HG03571 (cell line): ENCODE results near the gene EIF4E.

ENCODE experiments used
- ATAC-seq: cut with Tn5 transposase; IDR thresholded peaks from one replicate; pipeline ENCODE4 v1.9.1; 2021; ENCODE audit not compliant: unreplicated experiment

Gene EIF4E, protein sequence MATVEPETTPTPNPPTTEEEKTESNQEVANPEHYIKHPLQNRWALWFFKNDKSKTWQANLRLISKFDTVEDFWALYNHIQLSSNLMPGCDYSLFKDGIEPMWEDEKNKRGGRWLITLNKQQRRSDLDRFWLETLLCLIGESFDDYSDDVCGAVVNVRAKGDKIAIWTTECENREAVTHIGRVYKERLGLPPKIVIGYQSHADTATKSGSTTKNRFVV

GRCh38 chr4:98928505-98929340, at the start of gene EIF4E:
TSS of gene EIF4E (minus strand) at chr4:98929133. CDS start at chr4:98929112, 21 bp downstream.
- ATAC-seq, result peak; percentile 60

DNA sequence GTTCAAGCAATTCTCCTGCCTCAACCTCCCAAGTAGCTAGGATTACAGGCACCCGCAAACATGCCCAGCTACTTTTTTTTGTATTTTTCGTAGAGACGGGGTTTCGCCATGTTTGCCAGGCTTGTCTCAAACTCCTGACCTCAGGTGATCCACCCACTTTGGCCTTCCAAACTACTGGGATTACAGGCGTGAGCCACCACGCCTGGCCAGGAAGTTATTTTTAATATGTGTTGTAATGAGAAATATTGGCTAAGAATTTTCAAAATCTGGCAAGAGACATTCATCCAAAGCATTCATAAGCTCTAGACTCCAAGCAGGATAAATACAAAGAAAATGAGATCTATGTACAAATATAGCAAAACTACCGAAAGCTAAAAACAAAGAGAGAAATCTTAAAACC, 48.6 kb upstream of the EIF4E start:
- ATAC-seq, result no peak

DNA sequence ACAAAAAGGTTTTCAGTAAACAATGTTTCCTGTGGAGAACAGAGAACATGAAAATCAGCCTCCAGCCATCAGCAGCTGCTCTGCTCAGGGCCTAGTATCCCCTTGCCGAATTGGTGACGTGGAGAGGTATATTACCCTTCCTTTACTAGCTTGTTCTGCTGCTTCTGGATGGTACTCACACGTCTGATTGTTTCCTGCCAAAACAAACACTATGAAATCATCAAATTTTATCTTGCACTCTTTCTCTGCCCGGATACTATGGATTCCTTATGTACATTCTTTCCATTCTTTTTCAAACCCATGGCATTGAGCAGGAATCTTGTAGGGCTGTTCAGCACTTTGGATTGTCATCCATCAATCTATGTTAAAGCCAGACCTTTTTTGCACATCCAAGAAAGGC, 47.8 kb upstream of the EIF4E start:
- ATAC-seq, result no peak

DNA sequence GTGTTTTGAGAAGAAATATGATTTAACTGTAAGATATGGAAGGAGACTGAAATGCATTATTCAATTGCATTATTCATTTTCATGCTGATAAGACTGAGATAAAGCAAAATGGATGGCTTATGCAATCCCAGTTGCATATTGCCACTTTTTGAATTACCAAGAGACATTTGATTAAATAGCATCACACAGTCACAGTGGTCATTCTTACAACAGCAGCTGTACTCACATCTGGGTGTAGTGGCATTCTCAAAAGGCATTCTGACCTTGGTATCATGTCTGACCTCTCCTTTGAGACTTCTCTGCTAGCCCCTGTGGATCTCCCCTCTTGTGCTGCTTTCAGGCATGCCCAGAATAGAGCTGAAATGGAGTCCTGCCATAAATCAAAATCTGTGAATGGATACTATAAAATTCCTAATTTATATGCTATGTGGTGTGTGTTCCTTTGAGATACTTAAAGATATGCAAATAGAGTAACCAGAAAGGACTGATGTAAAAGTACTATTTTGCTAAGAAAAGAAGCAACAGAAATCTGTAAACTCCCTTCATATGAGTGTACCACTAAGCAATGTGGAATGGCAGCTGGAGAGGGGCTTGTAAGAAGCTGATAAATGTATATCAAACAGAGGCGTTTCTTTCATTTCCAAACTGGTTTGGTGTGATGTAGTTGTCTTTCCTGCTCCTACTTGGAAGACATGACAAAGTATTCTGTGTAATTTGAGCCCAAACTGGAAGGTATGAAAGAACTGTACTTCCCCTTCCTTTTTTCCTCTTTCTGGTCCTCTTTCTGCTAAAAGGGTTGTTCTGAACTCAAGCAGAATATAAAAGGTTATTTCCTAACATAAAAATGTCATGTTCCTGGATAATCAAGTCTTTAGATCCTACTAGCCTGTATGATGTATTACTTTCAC, 41.2 kb upstream of the EIF4E start:
- ATAC-seq, result no peak

GRCh38 chr4:98967786-98968329, 38.9 kb upstream of the EIF4E start:
- no peak for ATAC-seq

GRCh38 chr4:98966926-98967325, 38.0 kb upstream of the EIF4E start:
- no peak for ATAC-seq

GRCh38 chr4:98963538-98964433, 34.9 kb upstream of the EIF4E start:
- no peak for ATAC-seq

GRCh38 chr4:98961770-98962169, 32.8 kb upstream of the EIF4E start:
- no peak for ATAC-seq

GRCh38 chr4:98959411-98959810, 30.5 kb upstream of the EIF4E start:
- ATAC-seq, result no peak

GRCh38 chr4:98958065-98958464, 29.1 kb upstream of the EIF4E start:
- no peak for ATAC-seq

DNA sequence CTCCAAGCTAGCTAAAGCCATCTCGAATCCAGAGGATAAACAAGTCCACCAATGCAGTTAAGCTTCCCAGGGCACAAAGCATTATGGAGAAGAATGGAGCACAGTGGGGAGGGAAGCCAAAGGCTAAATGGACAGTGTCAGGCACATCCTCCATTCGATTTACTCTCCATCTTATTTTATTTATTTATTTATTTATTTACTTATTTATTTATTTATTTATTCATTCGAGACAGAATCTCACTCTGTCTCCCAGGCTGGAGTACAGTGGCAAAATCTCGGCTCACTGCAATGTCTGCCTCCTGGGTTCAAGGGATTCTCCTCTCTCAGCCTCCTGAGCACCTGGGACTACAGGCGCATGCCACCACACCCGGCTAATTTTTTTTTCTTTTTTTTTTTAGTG, 26.3 kb upstream of the EIF4E start:
- no peak for ATAC-seq

- ATAC-seq, result no peak
Observed at GRCh38 chr4:98951710-98952109, 22.8 kb upstream of the EIF4E start.

- no peak for ATAC-seq
Observed at GRCh38 chr4:98950925-98951324, 22.0 kb upstream of the EIF4E start.

- no peak for ATAC-seq
Observed at GRCh38 chr4:98946359-98946758, 17.4 kb upstream of the EIF4E start.

GRCh38 chr4:98945297-98945850, 16.4 kb upstream of the EIF4E start:
- ATAC-seq, result no peak

- ATAC-seq, result no peak
Observed at GRCh38 chr4:98939892-98940298, 11.0 kb upstream of the EIF4E start.

- no peak for ATAC-seq
Observed at GRCh38 chr4:98939438-98939837, 10.5 kb upstream of the EIF4E start.

DNA sequence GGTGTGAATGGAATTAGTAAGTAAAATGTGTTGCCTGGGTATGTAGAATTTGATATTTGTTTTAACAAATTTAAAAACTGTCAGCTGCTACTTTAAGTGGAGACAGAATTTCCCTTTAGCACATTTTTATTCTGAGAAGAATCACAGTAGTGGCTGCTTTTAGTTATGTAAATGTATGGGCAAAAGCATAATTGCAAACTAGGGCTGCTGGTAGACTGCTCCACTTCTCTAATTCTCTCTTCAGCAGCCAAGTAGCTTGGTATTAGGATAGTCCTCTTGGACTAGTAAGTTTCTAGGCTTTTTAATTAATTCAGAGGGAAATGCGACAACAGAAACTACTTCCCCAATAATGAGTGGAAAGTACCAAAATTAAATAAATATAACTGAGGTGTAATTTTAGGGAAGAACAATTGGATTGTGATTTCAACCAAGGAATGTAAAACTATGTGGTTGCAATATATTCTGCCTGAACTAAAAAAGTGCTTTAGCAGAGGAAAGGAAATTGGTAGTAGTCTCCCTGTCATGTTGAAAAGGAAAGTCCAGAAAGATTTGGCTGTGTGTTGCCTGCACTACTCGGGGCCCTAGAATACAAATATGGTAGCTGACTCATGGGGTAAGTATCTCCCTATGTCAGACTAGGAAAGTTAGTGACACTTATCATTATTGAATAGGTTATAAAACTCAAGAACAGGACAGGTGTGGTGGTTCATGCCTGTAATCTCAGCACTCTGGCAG, 9.2 kb upstream of the EIF4E start:
- ATAC-seq, result no peak

GRCh38 chr4:98935633-98936032, 6.7 kb upstream of the EIF4E start:
- no peak for ATAC-seq
